GM19463 (cell line): ENCODE data around the gene SRR.
"Not testable (repeated sequence)": the region's sequence is repeated elsewhere in the genome, so short reads cannot be mapped to it uniquely, and the experiment has no call there.

Source experiments
- ATAC-seq: cut with Tn5 transposase; IDR thresholded peaks from one replicate; pipeline ENCODE4 v1.9.1; 2021; ENCODE audit warnings: mild to moderate bottlenecking, moderate library complexity; ENCODE audit not compliant: unreplicated experiment

SRR gene

GRCh38 chr17:2289878-2290478, 13.8 kb upstream of the SRR start:
- no peak for ATAC-seq

DNA sequence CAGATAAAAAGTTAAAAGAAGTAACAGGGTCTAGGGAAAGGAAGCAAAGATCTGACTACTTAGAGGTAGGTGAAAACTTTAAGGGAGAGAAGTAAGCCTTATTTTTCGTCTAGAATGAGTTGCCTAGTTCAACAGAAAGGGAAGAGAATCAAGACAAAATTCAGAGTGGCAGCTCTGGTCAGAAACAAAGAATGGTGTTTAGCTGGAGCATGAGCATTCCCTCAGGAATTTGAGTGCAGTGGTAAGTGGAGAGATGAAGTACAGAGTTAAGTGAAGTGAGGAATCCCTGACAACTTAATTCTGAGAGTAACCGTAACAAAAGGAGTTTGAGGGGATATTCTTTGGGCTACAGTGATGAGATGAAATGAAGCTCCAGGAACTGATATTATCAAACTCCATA, 11.7 kb upstream of the SRR start:
- ATAC-seq: no peak

GRCh38 chr17:2295575-2295974, 8.2 kb upstream of the SRR start:
- ATAC-seq: no peak

GRCh38 chr17:2297023-2297422, 6.7 kb upstream of the SRR start:
- ATAC-seq: no peak

DNA sequence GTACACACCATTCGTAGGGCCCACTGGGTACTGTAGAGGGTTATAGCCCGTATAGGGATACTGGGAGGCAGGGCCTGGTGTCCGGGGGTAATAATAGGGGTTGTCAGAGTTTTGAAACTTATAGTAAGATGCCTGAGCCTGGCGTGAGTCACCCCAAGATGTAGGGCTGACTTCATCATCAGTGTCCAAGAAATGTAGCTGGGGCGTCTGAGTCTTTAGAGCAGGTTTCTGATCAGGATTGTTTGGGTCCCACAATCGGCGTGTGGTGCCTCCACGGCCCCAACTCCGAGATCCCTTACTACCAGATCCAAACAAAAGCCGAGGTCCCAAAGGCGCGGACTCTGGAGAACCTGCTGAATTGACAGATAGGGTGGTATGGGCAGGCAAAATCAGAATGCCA, 4.6 kb upstream of the SRR start:
- no peak for ATAC-seq

GRCh38 chr17:2299756-2300155, 4.0 kb upstream of the SRR start:
- no peak for ATAC-seq

DNA sequence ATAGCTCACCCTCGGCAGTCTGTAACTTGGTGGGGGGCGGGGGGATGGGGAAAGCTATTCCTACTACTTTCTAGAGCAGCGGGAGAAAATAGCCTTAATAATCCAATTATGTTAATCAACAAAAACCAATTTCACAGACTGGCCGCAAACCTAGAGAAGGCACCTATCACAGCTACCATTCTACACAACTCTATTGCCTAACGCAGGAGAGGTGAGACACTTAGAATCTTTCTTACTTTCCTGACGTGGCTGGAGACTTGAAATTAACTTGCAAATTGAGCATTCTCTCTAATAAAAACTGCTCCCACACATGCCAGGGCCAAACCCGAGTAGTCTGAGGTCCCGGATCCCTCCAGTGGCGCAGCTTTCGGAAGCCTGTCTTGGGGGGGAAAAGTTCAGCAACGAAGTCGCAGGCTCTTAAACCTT, 959 bp upstream of the SRR start:
- ATAC-seq: no peak

DNA sequence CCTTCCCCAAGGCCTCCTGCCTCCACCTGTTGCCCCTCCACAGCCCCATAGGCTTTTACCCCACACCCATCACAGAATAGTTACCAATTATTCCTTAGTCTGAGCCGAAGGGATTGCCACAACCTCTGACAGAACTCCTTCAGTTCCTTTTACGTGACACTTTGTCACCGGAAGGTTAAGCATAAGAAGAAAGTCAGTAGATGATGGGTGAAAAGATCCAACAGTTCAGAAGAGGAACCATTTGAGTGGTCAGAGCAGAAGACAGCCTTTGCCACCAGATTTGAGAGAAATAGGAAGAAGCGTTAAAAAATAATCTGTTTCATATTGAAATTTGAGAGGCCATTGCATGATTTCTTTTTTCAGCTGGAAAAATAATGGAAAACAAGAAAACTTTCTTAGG, 1.2 kb downstream of the SRR start:
- ATAC-seq: no peak

DNA sequence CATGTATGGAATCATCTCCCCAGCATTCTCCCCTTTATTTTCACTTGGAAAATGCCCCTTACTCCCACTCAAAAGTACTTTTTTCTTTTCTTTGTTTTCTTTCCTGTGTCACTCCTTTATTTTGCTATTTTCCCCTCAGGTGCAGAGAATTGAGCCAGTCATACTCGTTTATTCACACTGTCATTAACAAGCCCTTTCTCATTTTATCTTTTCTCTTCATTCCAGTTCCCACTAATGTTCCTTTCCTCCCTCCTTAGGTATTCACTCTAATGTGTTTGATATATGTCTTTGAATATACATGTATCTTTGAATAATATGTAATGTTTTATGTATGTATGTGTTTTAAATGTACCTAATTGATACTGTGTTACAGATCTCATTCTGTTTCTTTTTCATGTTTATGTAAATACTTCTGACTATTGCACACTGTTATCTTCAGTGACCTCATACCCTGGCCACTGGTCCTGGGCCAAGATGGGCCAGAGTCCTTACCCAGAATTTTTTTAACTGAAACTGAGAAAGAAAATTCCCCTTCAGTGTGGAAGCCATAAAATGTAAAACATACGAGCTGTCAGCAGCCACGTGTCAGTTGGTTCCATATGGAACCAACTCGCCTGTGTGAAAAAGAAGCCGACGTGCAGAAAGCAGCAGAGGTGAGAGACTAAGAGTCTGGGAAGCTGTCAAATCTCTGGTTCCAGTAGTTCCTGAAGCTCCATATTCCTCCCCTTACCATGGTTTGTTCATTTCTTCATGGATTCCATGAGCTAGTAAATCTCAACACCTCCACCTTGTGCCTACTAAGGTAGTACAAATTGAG, 5.8 kb downstream of the SRR start:
- ATAC-seq: no peak

DNA sequence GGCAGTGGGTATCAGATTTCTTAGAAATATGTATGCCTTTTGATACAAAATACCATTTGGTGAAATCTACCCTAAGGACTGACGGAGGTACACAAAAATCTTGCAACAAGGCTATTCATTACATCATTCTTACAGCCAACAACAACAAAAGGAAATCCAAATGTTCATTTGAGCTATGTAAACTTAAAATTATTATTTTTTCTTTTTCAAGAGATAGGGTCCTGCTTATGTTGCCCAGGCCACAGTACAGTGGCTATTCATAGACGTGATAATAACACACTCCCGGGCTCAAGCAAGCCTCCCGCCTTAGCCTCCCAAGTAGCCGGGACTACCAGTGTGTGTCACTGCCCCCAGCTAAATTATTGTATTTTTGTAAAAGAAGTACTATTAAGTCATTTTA, 9.0 kb downstream of the SRR start:
- ATAC-seq: no peak

DNA sequence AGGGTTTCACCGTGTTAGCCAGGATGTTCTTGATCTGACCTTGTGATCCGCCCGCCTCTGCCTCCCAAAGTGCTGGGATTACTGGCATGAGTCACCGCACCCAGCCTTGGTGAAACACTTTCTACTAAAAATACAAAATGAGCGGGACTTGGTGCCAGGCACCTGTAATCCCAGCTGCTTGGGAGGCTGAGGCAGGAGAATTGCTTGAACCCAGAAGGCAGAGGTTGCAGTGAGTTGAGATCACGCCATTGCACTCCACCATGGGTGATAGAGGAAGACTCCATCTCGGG, 13.1 kb downstream of the SRR start:
- not testable (repeated sequence) for ATAC-seq

- ATAC-seq: no peak
Measured at GRCh38 chr17:2317796-2318195, 14.0 kb downstream of the SRR start.

- no peak for ATAC-seq
Measured at GRCh38 chr17:2319051-2319450, 15.3 kb downstream of the SRR start.

GRCh38 chr17:2321399-2321798, 17.6 kb downstream of the SRR start:
- no peak for ATAC-seq

DNA sequence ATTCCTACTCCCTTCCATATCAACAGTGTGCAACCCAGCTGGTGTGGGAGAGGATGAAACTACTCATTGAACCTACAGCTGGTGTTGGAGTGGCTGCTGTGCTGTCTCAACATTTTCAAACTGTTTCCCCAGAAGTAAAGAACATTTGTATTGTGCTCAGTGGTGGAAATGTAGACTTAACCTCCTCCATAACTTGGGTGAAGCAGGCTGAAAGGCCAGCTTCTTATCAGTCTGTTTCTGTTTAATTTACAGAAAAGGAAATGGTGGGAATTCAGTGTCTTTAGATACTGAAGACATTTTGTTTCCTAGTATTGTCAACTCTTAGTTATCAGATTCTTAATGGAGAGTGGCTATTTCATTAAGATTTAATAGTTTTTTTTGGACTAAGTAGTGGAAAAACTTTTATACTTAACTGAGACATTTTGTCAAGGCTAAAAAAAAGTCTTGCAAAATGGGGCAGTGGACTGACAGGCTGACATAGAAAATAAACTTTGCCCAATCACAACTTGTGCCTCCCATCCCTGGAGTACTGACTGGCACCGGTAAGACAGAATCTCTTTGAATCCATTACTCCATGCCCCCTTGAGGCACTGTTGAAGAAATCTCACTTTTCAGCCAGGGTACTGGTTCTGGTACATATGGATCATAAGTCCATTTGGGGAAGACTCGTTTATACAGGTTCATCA, 20.0 kb downstream of the SRR start:
- no peak for ATAC-seq

GRCh38 chr17:2331303-2331702, 27.6 kb downstream of the SRR start:
- ATAC-seq: no peak

GRCh38 chr17:2335726-2336214, 32.0 kb downstream of the SRR start:
- no peak for ATAC-seq

DNA sequence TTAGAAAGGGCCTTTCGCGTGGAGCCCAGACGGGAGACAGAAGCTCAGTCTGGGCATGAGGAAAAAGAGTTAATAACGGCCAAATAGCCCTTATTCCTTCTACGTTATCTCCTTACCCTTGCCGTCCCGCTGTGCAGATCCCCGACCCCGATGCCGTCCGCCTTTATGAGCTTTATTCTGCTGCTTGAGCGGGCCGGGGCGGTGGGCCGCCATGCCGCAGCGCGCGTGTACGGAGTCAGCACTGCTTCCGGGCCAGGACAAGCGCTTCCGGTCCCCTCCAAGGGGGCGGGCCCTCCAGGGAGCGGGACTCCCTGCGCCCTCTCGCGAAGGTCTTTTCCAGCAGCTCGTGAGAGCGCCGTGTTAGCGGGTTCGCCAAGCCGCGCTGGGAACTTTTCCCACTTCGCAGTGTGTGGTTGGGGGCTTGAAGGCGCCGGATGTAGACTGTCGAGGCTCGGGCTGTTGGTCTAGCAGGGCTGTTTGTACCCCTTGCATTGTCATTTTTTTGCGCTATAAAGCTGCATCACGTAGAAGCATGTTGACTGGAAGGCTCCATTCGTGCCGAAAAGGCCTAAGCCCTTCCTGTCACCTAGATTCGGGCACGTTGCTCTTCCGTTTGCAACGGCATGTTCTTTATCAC, 32.6 kb downstream of the SRR start, which contains the start of gene TSR1:
Gene TSR1, minus strand, starts transcription at position 243 of the 637 bp plus-strand sequence. Its CDS starts 30 bp downstream, at position 213.
- ATAC-seq: peak; percentile 79

GRCh38 chr17:2336852-2337543, 33.2 kb downstream of the SRR start, which contains the start of gene SGSM2:
SGSM2 (plus strand) TSS chr17:2337501; CDS start chr17:2337689, 188 bp downstream.
- ATAC-seq: no peak

GRCh38 chr17:2337544-2338314, 34.0 kb downstream of the SRR start:
- no peak for ATAC-seq
